HG03066 (cell line): ENCODE data around the gene IPO7.
"Not testable (repeated sequence)": the region's sequence is repeated elsewhere in the genome, so short reads cannot be mapped to it uniquely, and the experiment has no call there.

Experiments
- ATAC-seq: cut with Tn5 transposase; IDR thresholded peaks from one replicate; pipeline ENCODE4 v1.9.1; 2021; ENCODE audit warnings: low read depth; ENCODE audit not compliant: unreplicated experiment

IPO7 gene

DNA sequence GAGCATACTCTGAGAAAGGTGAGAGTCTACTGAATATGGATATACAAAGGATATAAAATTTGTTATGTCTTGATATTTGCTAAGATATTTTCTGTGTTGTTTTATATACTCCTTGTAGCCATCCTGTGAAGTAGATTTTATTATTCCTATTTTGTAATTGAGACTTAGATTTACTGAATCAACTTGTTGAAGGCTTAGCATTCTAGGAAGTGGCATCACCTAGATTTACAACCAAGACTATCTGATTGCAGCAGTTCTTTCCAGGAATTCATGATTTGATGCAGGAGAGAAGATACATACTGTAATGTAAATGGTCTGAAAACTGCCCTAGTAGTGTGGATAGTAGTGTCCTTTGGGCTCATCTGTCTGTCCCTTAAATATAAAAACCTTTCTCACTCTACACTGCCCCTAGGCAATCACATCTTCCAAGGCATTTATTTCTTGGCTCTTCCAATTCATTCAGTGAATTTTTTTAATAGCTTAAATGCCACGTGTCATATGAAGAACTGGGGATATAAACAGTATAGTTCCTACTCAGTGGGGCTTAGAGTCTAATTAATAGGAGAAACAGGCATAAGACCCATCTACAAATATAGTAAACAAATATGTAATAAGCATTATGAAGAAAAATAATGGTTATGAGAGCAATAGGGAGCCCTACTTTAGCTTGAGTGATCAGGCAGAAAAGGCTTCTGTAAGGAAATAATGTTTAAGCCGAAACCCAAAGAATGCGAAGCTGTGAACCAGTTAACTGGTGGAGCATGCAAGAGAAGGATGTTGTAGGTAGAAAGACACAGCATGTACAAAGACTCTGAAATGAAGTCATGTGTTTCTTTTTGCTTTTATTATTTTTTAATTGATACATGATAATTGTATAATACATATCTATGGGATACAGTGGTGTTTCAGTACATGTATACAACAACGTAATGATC lies 13.6 kb downstream of the IPO7 start:
- no peak for ATAC-seq

DNA sequence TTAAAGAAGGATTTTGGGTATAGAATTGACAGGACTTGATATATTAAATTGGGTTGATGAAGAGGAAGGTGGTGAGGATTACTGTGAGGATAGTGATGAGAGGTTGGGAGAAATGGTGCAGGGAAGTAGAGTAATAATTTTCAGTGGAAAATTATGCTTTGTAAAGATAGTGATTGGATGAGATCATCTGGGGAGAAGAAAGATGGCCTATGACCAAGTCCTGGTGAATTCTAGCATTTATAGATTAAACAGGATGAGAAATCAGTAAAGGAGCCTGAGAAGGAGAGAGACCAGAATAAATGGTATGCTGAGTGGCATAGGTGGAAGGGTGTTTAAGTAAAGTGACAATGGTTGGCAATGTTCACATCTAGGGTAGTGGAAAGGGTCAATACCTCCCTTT lies 15.0 kb downstream of the IPO7 start:
- ATAC-seq: no peak

DNA sequence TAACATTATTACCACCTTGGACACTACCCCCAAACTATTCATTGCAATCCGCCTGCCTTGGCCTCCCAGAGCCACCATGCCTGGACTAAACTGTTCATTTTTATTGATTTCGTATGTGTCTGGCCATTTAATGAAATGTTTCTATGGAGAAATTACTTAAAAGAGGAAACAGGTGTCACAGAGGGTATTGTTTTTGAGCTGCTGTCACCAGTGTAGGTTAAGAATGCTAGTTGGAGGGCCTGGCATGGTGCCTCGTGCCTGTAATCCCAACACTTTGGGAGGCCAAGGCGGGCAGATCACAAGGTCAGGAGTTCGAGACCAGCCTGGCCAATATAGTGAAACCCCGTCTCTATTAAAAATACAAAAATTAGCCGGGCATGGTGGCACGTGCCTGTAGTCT lies 17.4 kb downstream of the IPO7 start:
- ATAC-seq: not testable (repeated sequence)

DNA sequence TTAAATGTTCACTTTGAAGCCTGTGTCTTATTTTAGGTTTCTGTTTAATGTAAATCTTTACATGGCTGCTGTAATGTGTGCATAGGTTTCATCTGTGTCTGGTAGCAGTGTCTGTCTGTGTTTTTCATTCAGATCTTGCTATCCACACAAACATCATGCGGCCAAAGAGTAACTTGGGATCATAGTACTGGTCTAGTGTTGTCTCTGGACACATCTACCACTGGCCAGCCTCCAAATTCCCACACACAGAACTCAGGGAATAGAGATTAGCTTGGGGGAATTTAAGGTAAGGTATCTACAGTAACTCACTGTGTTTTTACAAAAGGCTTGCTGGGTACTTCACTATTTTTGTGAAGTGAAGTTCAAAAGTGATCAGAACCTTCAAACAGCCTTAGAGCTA lies 44.3 kb downstream of the IPO7 start:
- ATAC-seq: no peak

DNA sequence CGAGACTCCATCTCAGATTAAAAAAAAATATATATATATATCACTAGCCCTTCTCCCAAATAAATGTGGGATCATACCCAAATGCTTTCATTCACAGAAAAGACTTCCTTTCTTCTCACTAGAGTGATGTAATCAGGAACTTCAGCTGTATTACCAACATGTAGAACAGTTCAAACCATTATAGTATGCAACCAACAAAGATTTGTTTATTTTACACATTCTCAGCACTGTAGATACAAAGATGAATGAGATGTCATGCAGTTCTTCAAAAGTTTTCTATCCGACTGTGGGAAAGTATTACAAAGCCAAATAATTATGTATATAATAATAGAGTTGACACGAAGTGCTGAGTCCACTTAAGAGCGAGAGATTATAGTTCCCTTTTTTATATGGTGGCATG lies 54.2 kb downstream of the IPO7 start:
- no peak for ATAC-seq

DNA sequence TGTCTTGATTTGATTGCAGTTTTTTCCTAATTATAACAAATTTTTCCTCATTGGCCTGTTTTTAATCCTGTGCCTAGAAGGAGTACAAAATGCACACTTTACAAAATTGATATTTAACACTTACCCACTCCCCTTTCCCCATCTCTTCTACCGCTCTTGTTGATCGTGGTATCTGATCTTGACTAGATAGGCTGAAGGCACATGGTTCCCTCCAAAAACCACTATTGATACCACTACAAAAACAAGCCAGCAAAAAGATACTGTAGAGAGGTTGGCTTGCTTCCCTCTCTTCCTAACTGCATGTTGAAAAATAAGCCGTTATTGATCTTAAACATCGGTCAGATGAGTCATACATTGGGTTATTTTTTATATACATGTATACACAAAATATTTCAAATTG lies 61.8 kb downstream of the IPO7 start:
- no peak for ATAC-seq

DNA sequence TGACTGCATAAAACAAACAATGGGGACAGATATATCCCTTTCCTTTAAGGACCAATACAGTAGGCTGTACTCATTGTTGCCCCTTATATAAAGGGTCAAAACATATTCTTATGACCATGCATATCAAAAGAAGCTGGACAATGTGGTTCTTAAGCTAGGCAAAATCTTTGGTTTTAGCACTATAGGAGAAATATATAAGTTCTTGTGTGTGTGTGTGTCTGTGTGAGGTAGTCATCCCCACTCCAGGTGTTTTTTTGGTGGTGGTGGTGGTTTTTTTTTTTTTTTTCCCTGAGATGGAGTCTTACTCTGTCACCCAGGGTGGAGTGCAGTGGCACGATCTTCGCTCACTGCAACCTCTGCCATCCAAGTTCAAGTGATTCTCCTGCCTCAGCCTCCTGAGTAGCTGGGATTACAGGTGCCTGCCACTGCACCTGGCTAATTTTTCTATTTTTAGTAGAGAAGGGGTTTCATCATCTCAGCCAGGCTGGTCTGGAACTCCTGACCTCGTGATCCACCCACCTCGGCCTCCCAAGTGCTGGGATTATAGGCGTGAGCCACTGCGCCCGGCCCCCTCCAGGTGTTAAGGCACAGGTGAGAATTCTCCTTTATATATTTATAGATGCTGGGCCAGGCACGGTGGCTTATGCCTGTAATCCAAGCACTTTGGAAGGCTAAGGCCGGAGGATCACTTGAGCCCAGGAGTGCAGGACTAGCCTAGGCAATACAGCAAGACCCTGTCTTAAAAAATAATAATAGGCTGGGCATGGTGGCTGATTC lies 64.3 kb downstream of the IPO7 start:
- no peak for ATAC-seq

- not testable (repeated sequence) for ATAC-seq
These were observed 67.6 kb downstream of the IPO7 start for GRCh38 chr11:9452023-9452422.

- no peak for ATAC-seq
These were observed 71.3 kb downstream of the IPO7 start for GRCh38 chr11:9455722-9456121.

GRCh38 chr11:9459667-9460321 lies 75.3 kb downstream of the IPO7 start:
- ATAC-seq: no peak

GRCh38 chr11:9460322-9461062 lies 76.0 kb downstream of the IPO7 start, which contains the start of gene ZNF143:
Gene ZNF143 (plus strand): TSS chr11:9461012. CDS start chr11:9471309, 10,297 bp downstream.
- ATAC-seq: peak; percentile 85

DNA sequence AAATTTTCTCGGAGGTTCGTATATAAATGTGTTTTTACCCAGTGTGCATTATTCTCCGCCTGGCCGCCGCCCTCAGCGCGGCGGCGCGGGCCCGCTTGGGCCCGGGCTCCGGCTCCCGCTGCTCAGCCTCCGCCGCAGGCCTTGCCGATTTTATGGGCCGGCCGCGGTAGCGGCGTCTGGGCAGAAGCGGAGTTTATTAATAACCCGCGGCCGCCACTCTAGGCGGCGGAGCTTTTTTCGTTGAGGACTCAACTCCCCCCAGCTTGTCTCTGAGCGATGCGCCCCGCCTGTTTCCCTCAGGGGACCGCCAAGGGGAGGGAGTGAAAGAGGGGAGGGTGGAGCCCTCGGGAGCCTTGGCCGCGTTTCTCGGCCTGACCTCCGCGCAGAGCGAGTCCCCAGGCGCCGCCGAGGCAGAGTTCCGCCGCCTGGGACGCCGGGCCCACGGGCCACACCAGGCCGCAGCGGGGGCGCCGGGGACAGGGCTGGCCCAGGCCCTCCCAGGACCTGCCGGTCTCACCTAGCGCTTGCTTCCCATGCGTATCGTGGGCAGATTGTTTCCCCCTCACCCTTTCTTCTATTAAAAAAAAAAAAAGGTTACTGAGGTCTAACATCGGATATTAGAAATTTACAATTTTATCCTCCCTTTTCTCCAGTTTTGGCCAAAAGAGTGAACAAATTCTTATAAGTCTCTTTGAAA lies 76.8 kb downstream of the IPO7 start:
- peak; percentile 46 for ATAC-seq

GRCh38 chr11:9461760-9462134 lies 77.3 kb downstream of the IPO7 start:
- no peak for ATAC-seq

GRCh38 chr11:9462172-9462799 lies 77.8 kb downstream of the IPO7 start:
- ATAC-seq: no peak

GRCh38 chr11:9462806-9463537 lies 78.5 kb downstream of the IPO7 start:
- ATAC-seq: no peak

- no peak for ATAC-seq
These were observed 86.3 kb downstream of the IPO7 start for GRCh38 chr11:9470765-9471164.

DNA sequence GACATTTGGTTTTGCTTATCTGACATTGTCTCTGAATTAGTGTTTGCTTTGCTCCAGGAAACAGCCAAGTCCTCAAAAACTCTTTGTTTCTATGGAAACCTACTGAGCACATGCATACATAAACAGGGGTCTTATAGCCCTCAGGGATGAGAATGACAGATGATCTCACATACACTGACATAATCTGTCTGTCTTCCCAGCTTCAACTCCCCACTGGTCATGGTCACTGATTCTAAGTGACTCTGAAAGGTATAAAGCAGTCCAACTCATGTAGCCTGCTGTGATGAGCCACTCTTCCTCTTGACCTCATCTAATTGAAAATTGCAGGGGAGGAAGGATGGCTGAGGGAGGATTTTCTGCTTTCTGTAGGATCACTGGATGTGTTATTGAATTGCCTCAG lies 89.0 kb downstream of the IPO7 start:
- ATAC-seq: no peak

- no peak for ATAC-seq
These were observed 95.4 kb downstream of the IPO7 start for GRCh38 chr11:9479899-9480298.
